Measurements from ENCODE around the gene GPRC5C.

The GPRC5C gene

GRCh38 chr17:74453665-74454196 is 21.8 kb downstream of the GPRC5C start:
- DNase-seq = peak; percentile 73

DNA sequence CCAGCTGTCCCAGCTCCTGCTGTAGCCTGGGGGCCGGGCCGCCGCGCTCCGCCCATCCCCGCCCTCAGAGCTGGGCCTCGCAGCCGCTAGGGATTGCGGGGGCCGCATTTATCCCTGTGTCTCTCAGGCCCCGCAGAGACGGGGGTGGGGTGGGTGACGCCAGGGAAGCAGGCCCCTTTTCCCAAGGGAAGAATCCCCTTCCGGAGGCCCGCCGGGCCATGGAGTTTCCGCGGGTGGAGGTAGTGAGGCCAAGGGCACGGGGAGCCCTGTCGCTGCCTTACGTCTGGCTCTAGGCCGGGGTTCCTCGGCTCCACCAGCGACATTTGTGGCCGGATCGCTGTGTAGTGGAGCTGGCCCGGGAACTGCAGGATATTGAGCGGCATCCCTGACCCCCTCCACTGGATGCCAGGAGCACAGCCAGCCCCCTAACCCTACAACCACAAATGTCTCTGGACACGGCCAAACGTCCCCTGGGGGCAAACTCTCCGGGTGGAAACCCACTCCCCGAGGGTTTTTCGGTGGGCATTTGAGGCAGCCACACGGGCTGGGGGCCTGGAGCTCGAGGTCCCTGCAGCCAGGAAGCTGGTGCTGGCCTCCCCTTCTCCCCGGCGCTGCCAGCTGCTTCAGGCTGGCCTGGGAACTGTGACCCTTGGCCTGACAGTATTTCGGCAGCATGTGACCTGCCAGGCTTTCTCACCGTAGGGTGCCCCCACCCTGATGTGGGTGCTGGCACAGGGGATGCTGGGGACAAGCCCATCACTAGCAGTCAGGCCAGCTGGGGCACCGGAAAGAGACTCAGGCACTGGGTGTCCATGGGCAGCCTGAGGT is 22.5 kb downstream of the GPRC5C start:
- DNase-seq = no peak

- no peak for DNase-seq
These were observed 23.2 kb downstream of the GPRC5C start for GRCh38 chr17:74455025-74455545.

GRCh38 chr17:74455821-74456220 is 23.9 kb downstream of the GPRC5C start:
- no peak for DNase-seq

GRCh38 chr17:74457146-74457819 is 25.4 kb downstream of the GPRC5C start:
- peak; percentile 83 for DNase-seq

DNA sequence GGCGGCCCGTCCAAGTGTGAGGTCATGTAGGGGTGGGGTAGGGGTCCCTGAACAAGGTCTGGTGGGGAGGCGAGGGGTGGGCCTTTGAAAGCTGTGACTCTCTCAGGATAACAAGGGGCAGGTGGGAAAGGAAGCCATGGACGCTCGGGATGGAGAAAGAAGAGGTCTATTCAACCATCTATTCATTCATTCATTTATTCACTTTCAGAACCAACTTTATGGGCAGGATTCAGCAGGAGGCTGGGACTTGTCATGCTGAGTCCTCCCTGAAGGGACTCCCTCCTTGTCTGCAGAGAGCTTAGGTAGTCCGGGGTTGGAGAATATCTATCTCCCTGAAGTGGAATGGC is 25.9 kb downstream of the GPRC5C start:
- no peak for DNase-seq

DNA sequence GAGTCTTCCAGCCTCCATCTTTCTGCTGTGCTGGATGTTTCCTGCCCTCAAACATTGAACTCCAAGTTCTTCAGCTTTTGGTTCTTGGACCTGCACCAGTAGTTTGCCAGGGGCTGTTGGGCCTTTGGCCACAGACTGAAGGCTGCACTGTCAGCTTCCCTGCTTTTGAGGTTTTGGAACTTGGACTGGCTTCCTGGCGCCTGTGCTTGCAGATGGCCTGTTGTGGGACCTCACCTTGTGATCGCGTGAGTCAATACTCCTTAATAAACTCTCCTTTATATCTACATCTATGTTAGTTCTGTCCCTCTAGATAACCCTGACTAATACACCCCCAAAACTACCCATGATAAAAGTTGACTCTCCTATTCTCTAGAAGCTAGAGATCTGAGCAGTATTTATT is 26.9 kb downstream of the GPRC5C start:
- no peak for DNase-seq

- no peak for DNase-seq
These were observed 27.7 kb downstream of the GPRC5C start for GRCh38 chr17:74459622-74460021.

GRCh38 chr17:74460241-74460640 is 28.4 kb downstream of the GPRC5C start:
- DNase-seq = no peak

DNA sequence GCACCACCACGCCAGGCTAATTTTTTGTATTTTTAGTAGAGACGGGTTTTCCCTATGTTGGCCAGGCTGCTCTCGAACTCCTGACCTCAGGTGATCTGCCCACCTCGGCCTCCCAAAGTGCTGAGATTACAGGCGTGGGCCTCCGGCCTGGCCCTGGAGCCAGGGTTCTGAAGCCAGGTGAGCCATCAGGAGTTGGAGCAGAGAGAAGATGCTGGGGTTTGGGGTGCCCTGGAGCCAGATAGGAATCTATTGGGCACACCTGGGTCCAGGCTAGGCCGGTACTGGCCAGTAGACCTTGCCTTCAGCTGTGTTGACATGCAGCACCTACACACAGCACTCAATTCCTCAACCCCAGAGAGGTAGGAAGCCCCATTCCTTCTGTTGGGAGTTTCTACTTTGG is 29.1 kb downstream of the GPRC5C start:
- DNase-seq = no peak

DNA sequence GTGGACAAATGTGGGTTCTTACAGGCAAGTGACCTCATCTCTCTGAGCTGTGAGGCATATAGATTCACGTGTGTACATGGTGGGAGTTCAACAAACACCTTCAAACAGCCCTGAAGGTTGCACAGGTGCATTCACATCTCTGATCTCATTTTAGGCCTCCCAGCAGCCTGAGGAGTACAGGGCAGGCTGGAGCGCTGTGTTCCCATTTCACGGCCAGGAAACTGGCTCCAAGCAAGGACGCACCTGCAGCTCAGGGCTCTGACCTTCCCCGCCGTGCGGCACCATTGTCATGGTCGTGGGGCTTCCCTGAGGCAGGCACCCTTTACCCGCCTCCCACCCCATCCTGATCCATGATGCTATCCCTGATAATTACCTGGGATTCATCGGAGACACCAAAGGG is 29.7 kb downstream of the GPRC5C start:
- no peak for DNase-seq

- DNase-seq = no peak
These were observed 33.0 kb downstream of the GPRC5C start for GRCh38 chr17:74464730-74465377.

DNA sequence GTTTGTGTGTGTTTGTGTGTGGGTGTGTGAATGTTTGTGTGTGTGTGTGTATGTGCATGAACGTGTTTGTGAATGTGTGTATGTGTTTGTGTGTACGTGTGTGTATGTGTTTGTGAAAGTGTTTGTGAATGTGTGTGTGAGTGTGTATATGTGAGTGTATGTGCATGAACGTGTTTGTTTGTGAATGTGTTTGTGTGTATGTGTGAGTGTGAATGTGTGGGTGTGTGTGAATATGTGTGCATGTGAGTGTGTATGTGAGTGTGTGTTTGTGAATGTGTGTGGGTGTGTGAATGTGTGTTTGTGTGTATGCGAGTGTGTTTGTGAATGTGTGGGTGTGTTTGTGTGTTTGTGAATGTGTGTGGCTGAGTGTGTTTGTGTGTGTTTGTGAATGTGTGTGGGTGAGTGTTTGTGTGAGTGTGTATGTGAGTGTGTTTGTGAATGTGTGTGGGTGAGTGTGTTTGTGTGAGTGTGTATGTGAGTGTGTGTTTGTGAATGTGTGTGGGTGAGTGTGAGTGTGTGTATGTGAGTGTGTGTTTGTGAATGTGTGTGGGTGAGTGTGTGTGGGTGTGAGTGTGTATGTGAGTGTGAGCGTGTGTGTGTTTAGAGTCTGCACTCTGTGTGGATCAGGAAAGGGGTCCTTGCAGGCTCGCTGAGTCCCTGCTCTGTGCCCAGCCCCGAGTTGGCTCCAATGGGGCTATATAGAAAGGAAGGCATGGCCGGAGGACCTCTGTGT is 33.7 kb downstream of the GPRC5C start:
- no peak for DNase-seq

DNA sequence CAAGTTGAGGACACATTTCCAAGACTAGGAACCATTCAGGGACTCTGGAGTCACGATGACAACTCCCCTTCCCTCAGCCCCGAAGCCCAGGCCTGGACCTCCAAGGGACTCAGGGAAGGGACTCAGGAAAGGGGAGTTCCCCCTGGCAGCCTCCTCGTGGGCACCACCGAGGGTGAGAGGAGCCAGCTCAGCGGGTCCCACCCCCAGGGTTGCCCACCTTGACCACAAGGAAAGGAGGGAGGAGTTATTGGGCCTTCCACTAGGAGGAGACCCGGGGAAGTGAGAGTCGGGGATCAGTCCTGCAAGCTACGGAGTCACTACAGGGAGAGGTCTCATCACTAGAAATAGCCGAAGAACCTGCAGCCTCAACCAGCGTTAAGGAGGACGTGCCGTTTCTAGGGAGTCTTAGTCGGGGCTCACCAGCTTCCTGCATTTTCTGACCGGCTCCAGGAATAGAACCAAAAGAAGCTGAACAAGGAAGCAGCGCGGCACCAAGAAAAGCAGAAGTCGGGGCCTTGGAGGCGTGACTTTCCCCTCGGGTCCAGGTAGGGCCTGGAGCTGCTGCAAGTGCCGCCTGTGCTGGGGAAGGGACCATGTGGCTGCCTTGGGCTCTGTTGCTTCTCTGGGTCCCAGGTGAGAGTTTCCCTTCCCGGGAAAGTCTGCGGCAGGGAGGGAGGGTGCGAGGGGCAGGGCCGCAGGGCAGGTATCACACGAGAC is 34.4 kb downstream of the GPRC5C start, which contains the start of gene CD300A:
TSS of gene CD300A (plus strand) at position 524 of the 717 bp plus-strand sequence. CDS start at position 594, 70 bp downstream.
- peak; percentile 16 for DNase-seq

DNA sequence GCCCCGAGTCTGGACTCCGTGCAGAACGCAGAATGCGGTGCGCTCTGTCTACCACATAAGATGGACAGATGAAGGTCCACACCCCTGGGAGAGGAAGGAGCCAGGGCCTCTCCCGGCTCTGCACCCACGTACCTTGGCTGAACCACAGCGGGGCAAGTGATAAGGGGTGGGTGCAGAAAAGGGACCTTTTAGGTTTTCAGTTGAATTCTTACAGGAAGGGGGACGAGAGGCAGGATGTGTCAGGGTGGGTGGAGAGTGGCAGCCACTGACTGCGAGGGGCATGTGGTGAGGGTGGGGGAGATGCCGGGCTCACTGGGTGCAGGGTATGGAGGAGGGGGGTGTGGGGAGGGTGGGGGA is 34.9 kb downstream of the GPRC5C start:
- DNase-seq = no peak

DNA sequence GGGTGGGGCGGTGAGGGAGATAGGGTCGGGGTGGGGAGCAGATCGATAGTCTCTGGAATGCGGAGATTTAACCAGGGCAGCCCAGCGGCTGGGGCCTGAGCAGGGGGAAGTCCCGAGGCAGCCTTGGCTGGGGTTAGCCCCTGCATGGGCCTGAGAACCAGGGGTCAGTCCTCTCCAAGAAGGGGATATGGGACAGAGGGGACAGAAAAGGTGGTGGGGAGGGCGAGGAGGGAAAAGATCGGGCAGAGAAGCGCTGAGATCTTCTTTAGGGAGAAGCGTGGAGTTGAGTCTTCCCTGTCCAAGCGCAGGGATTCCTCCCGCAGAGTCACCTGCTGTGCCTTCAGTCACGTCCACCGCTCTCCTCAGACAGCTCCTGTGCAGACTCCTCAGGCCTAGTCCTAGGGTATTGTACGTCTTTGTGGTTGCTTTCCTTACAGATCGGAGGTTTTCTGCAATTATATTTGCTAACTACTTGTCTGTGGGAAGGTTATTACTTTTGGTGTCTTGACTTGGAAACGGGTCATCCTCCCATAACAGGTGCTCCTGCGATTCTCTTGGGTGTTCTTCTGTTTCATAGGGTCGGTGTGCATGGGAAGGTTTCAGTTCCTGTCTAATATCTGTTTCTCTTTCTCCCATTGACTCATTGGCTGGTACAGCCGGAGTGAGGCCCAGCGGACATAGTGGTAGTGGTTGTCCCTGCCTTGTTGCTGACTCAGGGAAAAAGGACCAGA is 35.5 kb downstream of the GPRC5C start:
- DNase-seq = no peak

- DNase-seq = no peak
These were observed 39.5 kb downstream of the GPRC5C start for GRCh38 chr17:74471341-74471740.

- no peak for DNase-seq
These were observed 41.0 kb downstream of the GPRC5C start for GRCh38 chr17:74472890-74473289.

DNA sequence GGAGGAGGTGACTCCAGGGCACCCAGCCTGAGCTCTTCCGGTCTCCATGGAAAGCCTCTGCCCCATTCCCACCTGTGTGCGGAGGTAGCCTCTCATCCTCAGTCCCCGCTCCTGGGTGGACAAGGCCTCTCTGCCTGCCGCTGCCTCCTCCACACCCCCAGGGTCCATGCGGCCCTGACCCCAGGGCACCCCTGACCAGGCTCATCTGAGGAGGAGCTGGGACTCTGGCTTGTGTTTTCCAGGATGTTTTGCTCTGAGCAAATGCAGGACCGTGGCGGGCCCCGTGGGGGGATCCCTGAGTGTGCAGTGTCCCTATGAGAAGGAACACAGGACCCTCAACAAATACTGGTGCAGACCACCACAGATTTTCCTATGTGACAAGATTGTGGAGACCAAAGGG is 41.4 kb downstream of the GPRC5C start:
- no peak for DNase-seq

DNA sequence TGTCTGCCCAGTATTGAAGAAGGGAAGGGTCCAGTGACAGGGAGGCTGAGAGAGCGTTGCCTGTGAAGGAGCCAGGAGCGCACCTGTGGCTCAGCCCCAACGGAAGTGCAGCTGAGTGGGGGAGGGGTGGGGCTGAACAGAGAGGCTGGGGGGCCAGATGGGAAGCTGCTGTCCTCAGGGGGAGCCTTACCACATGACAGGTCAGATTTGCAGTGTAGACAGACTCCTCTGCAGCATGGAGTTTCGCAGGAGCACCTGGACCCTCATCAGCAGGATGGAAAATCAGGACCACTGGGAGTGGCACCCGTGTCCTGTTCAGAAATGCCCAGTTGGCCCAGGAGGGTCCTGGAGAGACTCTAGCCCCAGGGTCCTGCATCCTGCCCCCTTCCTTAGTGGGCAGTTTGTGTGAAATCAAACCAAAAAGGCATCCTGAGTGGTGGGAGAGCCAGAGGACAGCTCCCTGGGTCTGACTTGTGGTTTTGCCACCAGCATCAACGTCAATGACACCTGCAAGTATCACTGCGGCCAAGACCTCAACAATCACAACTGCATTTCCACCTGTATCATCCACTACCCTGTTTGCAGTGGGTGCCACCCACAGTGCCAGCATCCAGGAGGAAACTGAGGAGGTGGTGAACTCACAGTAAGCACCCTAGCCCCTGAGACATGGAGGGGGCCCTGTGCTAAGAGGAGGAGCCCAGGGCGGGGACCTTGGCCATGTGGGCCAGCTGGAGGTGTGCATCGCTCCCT is 42.3 kb downstream of the GPRC5C start:
- DNase-seq = no peak

GRCh38 chr17:74475189-74475588 is 43.3 kb downstream of the GPRC5C start:
- DNase-seq = no peak

All from hematopoietic multipotent progenitor cell treated with erythropoietin and hydrocortisone succinate and interleukin-3 and kit ligand, for 8 days (in vitro differentiated cells).